Stimulated activated CD4-positive, alpha-beta T cell treated with anti-CD3 and anti-CD28 coated beads, Interleukin-1b, Interleukin-23, amount 100 ng/mL, for 48 hours (primary cell): ENCODE data around the gene RHOBTB3.

Experiments
- DNase-seq: peaks from one replicate; pipeline ENCODE4 v3.0.0-alpha.2; 2020

RHOBTB3 gene

DNA sequence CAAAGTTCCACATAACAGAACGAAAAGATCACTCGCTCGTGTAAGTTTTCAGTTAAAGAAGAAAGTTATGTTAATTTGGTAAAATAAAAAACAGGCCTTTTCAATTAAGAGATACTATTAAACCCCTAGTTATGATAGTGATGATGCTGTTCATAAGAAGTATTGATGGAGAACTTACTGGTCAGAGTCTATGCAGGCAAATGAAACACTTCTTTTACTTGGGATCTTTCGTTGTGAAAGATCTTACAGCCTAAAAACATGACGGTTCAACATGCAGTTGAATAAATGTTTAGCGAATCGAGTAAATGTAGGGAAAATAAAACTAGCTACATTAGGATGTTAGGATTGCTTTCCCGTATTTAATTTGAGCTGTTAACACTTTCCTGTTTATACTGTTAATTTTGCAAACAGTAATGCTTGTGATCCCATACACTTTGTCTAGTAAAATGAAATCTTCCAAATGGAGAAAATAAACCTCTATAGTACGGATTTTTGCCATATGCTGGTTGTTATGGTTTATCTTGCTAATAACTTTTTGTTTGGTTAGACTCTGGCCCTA lies 2.0 kb downstream of the RHOBTB3 start:
- DNase-seq: no peak

GRCh38 chr5:95734187-95734586 lies 3.1 kb downstream of the RHOBTB3 start:
- DNase-seq: no peak

- DNase-seq: no peak
Measured at GRCh38 chr5:95734906-95735305, 3.8 kb downstream of the RHOBTB3 start.

DNA sequence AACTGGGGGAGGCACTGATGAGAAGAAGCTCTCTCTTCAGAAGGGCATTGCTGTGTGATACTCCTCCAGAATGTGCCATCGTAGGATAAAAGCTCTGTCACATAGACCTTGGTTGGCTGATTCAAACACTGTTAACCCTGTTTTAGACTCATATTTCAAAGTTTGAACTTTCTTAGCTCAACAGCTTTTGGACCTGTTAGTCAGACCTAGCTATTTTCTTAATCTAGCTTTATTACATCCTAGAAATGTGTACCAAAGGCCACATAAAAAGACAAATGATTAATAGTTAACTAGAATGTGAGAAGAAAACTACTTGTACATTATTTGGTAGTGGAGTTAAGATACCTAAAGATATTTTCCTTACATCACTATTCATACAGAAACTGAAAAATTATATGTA lies 4.3 kb downstream of the RHOBTB3 start:
- no peak for DNase-seq

DNA sequence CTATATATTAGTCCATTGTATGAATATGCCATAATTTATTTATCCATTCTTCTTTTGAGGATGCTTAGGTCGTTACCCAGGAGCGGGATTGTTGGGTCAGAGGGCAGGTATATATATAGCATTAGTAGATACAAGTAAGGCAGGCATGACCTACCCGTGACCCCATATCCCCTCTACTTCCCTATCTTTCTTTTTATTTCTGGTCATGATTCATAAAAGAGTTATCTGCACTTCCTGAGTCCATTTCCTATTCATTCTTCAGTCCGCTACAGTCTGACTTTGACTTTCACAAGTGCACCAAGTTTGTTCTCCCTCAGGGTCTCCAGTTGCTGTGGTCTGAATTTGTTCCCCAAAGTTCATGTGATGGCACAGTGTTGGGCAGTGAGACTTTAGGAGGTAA lies 6.9 kb downstream of the RHOBTB3 start:
- DNase-seq: no peak

- no peak for DNase-seq
Measured at GRCh38 chr5:95738834-95739233, 7.7 kb downstream of the RHOBTB3 start.

- DNase-seq: no peak
Measured at GRCh38 chr5:95739857-95740256, 8.7 kb downstream of the RHOBTB3 start.

GRCh38 chr5:95741458-95741857 lies 10.3 kb downstream of the RHOBTB3 start:
- no peak for DNase-seq

- DNase-seq: no peak
Measured at GRCh38 chr5:95743232-95743631, 12.1 kb downstream of the RHOBTB3 start.

DNA sequence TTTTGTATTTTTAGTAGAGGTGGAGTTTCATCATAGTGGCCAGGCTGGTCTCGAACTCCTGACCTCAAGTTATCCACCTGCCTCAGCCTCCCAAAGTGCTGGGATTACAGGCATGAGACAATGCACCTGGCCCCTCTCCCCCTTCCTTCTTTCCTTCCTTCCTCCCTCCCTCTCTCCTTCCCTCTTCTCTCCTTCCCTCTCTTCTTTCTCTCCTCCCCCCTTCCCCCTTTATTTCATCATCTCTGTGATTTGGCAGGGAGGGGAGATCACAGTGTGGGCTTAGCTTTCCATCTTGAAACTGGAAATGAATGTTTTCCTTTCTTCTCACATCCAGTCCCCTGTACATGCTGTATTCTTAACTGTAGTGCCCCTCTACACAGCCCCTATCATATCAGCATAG lies 12.7 kb downstream of the RHOBTB3 start:
- DNase-seq: no peak

- DNase-seq: no peak
Measured at GRCh38 chr5:95746194-95746593, 15.1 kb downstream of the RHOBTB3 start.

DNA sequence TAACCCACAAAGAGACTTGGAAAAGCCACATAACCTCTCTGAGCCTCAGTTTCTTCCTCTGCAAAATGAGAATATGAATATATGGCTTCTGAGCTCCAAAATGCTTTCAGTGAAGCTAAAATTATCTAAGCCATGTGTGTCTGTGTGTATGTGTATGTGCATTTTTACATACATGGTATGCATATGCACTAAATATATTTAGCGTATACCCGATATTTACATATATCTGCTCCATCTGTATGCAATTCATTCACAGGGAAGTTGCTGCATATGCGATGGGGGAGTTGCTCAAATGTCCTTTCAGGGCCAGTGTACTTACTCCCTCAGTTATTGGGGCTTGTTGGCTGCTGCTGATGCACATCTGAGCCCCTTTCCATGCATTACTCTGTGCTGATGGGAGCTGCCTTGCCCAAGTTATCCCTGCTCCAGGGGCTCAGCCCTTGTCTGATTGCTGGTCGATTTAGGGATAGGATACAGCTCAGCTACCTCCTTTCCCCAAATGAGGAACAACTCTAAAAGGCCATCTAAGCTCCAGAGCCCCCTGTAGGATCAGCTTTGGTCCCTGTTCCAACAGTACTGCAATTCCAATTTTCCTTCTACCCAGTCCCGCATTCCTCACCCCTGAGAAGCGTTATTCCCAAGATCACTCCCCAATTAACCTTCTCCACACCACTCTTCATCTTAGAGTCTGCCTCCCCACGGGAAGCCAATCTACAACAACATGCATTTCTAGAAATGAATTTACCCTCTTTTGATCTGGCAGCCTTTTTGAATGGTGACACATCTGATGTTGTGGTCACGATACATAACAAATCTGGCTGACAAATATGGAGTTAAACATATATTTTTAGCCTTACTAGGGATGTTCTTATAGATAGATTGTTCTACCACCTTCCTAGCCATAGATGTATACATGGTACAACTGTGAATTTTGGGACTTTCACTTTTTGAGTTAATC lies 15.9 kb downstream of the RHOBTB3 start:
- DNase-seq: no peak

DNA sequence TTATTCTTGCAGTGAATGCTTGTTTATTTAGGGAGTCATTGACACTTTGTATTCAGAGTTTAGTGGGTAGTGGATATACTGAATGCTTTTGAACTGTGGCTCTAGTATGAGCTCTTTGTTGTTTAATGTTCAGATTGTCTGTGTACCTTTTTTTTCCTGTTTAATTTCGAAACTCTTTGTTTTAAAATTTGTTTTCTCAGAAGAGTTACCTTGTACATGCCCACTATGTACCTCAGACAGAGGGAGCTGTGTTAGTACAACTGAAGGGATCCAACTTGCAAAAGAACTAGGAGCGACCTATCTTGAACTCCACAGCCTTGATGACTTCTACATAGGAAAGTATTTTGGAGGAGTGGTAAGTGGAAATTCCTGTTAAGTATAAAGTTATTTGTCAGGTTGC lies 17.0 kb downstream of the RHOBTB3 start:
- DNase-seq: no peak

DNA sequence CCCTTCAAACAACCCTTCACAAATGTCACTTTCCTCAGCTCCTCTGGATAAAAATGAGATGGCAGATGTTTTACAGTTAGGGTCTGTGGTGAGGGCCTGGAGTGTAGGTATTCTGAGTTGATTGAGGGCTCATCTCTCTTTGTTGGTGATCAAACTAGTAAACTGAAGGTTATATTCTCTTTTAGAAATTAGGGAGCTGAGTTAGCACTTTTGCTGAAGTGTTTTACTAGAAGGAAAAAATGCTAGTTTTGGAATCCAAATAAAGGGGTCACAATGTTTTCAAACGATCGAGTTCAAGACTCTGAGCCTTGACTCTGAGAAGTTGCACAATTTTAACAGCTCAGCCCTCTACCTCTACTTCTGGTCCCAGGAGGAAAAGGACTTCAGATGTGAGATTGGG lies 23.4 kb downstream of the RHOBTB3 start:
- DNase-seq: no peak

- DNase-seq: no peak
Measured at GRCh38 chr5:95759005-95759404, 27.9 kb downstream of the RHOBTB3 start.

DNA sequence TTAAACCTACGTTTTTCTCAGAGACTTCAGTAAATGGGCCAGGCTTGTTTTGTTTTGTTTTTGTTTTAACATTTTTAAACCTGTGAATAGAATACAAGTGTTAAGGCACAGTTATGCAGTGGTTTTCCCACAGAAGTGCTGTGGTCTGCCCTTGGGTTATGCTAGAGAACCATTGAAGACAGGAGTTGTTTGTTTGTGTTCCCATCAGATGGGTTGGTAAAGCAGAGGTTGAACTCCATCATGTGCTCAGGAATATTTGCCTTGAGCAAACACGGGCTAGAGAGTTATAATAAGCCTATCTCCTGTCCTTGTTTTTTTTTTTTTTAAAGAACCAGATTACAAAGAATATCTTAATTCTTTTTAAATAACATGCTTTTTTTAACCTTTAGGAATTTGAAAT lies 28.5 kb downstream of the RHOBTB3 start:
- DNase-seq: no peak

DNA sequence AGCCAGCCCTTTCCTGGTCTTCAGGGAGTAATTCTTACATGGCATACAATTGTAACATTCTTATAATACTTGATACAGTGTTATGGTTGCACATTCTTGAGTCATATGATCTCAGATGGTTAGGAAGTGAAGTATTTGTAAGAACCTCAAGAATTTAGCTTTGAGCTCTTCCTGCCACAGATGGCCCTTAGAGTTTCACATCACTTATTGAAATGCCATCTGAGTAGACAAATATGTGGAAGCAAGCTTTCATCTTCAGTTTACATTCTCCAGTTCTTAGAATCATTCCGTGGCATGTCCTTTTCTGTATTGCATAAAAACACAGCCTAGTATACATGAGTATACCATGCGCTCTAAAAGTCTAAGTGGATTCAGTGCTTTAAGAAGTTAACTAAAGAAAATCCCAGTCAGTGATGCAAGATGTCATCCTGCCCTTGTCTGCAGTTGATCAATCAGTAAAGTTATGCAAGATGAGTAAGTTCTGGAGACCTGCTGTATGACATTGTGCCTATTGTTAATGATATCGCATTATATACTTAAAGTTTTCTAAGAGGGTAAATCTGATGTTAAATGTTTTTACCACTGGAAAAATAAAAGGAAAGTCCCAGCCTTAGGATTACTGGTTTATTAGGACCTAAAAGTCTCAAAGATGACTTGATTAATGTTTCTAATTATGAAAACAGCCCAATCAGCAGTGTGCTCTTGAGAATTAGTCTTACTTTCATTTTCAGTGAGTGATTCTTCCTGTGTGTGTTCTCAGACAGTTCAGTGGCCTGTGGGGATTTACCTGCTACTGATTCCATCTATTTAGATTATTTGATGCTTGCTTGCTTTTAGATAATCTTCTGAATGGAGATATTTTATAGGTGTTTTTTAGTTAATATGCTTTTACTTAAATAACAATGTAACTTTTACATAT lies 29.4 kb downstream of the RHOBTB3 start:
- DNase-seq: no peak

DNA sequence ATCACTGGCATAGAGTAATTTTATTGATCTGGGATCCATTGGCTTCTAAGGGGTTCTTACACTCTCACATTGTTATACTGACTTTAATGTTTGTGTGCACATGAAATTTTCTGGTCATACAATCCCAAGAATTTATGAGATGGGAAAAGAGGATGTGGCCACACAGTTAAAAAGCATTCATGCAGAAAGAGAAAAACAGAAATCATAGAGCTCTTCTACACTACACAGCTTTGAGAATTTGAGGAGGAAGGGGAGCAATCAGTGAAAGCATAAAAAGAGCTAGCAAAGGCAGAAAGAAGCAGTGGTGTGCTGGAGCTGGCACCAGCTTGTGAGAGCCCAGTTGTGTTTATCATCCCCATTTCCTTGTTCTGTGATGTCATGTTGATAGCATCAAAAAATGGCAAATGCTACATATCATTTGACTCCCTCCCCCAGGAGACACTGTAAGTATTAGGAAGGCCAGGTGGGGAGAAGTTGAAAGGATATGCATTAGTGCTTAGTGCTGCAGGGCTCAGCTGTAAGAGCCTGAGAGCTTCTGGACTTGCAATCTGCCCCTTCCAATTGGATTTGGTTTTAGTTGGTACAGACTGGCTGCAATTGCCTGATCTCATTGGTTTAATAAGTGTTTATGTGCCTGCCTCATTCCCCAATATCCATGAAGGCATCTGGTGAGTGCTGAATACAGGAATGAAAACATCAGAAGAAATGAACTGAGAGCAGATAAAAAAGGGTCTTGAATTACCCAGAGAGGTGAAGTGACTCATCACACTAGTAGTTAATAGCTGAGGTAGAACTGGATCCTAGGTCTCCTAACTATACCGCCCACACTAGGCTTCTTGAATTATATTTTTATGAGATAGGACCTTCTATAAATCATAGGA lies 30.9 kb downstream of the RHOBTB3 start:
- no peak for DNase-seq

- DNase-seq: no peak
Measured at GRCh38 chr5:95762652-95763041, 31.5 kb downstream of the RHOBTB3 start.

- DNase-seq: no peak
Measured at GRCh38 chr5:95763941-95764340, 32.8 kb downstream of the RHOBTB3 start.

DNA sequence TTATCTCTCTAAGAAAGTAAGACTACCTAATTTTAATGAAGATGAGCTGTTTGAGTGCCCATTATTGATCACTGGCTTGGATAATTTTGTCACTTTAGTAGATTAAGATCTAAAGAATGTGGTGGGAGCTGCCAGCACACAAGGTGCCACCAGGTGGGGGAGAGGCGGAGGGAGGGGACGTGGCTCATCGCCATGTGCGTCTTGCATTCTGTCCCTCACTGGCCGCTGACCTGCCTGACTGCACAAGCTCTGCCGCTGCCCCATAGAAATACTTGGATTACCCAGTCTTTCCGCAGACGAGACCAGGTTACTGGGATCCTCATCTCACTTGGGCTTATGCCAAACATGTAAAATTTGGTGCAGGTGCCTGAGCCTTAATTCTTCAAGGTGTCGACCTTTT lies 37.6 kb downstream of the RHOBTB3 start:
- no peak for DNase-seq
